Measurements from ENCODE around the gene TNIK.

Gene TNIK

DNA sequence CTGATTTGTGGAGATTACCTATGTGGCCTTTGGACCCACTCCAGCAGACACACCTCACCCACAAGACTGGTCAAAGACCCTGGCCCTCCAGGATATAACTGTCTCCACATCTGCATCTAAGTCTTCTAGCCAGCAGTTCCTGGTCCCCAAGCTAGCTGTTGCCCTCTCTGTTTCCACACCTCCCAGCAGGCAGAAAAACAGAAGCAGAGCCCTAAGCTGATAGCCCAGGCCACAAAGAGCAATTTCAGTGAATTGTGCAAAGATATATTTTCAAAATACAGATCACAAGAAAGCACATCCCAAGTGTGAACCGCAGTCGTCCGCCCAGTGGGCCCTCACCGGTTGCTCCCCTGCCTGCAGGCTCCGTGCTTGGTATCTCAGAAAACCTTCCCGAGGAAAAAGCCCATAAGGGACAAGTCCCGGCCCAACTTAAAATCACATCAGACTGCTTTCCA lies 2.6 kb downstream of the TNIK start:
- H3K4me2 ChIP-seq (ENCODE audit: low read length), result no peak overlapping the region

DNA sequence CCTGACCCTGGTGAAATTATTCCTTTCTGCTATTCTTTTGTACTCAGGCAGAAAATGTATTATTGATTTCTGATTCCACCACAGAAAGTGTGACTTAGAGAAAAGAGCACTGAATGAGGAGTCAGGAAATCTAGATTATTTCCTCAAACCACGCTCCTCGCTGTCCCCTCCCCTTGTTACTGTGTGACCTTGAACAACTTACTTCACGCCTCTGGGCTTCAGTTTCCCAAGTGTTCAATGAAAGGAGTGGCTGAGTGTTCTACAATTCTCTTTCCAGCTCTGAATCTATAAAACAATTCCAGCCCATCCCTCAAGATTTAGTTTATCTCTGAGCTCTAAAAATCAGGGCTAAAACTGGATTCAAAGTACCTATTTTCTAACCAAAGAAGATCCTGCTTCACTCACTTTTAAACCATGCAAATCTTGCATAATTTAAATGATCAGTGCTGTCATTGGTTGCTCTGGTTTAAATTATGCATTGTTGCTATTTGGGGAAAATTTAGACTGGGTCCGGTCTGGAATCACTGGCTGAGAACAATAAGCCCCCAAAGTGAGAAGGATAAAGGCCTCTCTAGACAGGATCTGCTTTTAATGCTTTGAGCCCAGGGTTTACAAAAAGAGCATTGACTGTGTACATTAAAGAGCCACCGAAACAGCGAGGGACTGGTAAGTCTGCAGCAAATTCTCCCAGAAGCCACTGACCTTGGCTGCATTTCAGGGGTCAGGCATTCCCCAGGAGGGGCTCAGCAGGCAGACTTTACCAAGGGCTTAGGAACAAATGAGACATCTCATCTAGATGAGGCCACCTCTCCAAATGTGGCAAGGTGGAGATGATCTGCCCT lies 3.2 kb downstream of the TNIK start:
- no peaks in the 10 kb centered on the region for H3K79me2 ChIP-seq (ENCODE audit: control insufficient read depth, low read length)
- H4K20me1 ChIP-seq (ENCODE audit: control insufficient read depth, insufficient read depth, low read depth, low read length), result no peaks in the 10 kb centered on the region
- H3K9me2 ChIP-seq (replicated peaks; ENCODE audit: control insufficient read depth, low read length), result no peaks in the 10 kb centered on the region
- H3K4me2 ChIP-seq (ENCODE audit: low read length), result no peak overlapping the region
- H3K27ac ChIP-seq (ENCODE audit: low read depth, low read length), result no peak overlapping the region
- no peaks in the 10 kb centered on the region for H3K9me3 ChIP-seq (ENCODE audit: control insufficient read depth, insufficient read depth, low read length)
- H3K4me1 ChIP-seq (ENCODE audit: control insufficient read depth, low read length), result peaks cover 20% of the 10 kb centered on the region
- H3F3A ChIP-seq (ENCODE audit: control insufficient read depth, insufficient read depth), result no peaks in the 10 kb centered on the region
- TF ChIP-seq, protein P1, sequence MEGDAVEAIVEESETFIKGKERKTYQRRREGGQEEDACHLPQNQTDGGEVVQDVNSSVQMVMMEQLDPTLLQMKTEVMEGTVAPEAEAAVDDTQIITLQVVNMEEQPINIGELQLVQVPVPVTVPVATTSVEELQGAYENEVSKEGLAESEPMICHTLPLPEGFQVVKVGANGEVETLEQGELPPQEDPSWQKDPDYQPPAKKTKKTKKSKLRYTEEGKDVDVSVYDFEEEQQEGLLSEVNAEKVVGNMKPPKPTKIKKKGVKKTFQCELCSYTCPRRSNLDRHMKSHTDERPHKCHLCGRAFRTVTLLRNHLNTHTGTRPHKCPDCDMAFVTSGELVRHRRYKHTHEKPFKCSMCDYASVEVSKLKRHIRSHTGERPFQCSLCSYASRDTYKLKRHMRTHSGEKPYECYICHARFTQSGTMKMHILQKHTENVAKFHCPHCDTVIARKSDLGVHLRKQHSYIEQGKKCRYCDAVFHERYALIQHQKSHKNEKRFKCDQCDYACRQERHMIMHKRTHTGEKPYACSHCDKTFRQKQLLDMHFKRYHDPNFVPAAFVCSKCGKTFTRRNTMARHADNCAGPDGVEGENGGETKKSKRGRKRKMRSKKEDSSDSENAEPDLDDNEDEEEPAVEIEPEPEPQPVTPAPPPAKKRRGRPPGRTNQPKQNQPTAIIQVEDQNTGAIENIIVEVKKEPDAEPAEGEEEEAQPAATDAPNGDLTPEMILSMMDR (IDR thresholded peaks at IDR 0.05; ENCODE audit: low read depth, low read length, poor library complexity, severe bottlenecking), result no peak
- TF ChIP-seq EZH2phosphoT487 (IDR thresholded peaks at IDR 0.05; ENCODE audit: borderline replicate concordance, low read length), result no peak
- no peak overlapping the region for H3K4me3 ChIP-seq (ENCODE audit: low read length)
- H3K36me3 ChIP-seq (ENCODE audit: control insufficient read depth, low read length), result no peaks in the 10 kb centered on the region
- H3K27me3 ChIP-seq (ENCODE audit: control insufficient read depth, low read length), result peaks cover 63% of the 10 kb centered on the region

More for the DNA sequence above, 2.6 kb downstream of the TNIK start:
- no peaks in the 10 kb centered on the region for H4K20me1 ChIP-seq (ENCODE audit: control insufficient read depth, insufficient read depth, low read depth, low read length)
- peaks cover 66% of the 10 kb centered on the region for H3K27me3 ChIP-seq (ENCODE audit: control insufficient read depth, low read length)
- H3F3A ChIP-seq (ENCODE audit: control insufficient read depth, insufficient read depth), result no peaks in the 10 kb centered on the region
- no peak for TF ChIP-seq EZH2phosphoT487 (IDR thresholded peaks at IDR 0.05; ENCODE audit: borderline replicate concordance, low read length)
- TF ChIP-seq, protein P1 (IDR thresholded peaks at IDR 0.05; ENCODE audit: low read depth, low read length, poor library complexity, severe bottlenecking), result no peak
- no peaks in the 10 kb centered on the region for H3K9me3 ChIP-seq (ENCODE audit: control insufficient read depth, insufficient read depth, low read length)
- no peak overlapping the region for H3K4me3 ChIP-seq (ENCODE audit: low read length)
- H3K79me2 ChIP-seq (ENCODE audit: control insufficient read depth, low read length), result no peaks in the 10 kb centered on the region
- H3K27ac ChIP-seq (ENCODE audit: low read depth, low read length), result no peak overlapping the region
- no peaks in the 10 kb centered on the region for H3K36me3 ChIP-seq (ENCODE audit: control insufficient read depth, low read length)
- H3K4me1 ChIP-seq (ENCODE audit: control insufficient read depth, low read length), result peaks cover 20% of the 10 kb centered on the region
- no peaks in the 10 kb centered on the region for H3K9me2 ChIP-seq (replicated peaks; ENCODE audit: control insufficient read depth, low read length)

GRCh38 chr3:171455603-171456550 lies 4.3 kb downstream of the TNIK start:
- Histone ChIP-seq H3K9me2 (replicated peaks; ENCODE audit: control insufficient read depth, low read length) (no peaks in the 10 kb centered on the region), H4K20me1 (ENCODE audit: control insufficient read depth, insufficient read depth, low read depth, low read length) (no peaks in the 10 kb centered on the region), H3K4me1 (ENCODE audit: control insufficient read depth, low read length) (peaks cover 11% of the 10 kb centered on the region), H3K9me3 (ENCODE audit: control insufficient read depth, insufficient read depth, low read length) (no peaks in the 10 kb centered on the region), H3K27ac (ENCODE audit: low read depth, low read length) (no peak overlapping the region), H3K27me3 (ENCODE audit: control insufficient read depth, low read length) (peaks cover 51% of the 10 kb centered on the region), H3K4me2 (ENCODE audit: low read length) (no peak overlapping the region), H3K79me2 (ENCODE audit: control insufficient read depth, low read length) (no peaks in the 10 kb centered on the region), H3F3A (ENCODE audit: control insufficient read depth, insufficient read depth) (no peaks in the 10 kb centered on the region), H3K4me3 (ENCODE audit: low read length) (no peak overlapping the region), H3K36me3 (ENCODE audit: control insufficient read depth, low read length) (no peaks in the 10 kb centered on the region)
- no peak for TF ChIP-seq EZH2phosphoT487 (IDR thresholded peaks at IDR 0.05; ENCODE audit: borderline replicate concordance, low read length)
- TF ChIP-seq, protein P1 (IDR thresholded peaks at IDR 0.05; ENCODE audit: low read depth, low read length, poor library complexity, severe bottlenecking), result no peak

Data from DOHH2 (cell line).